Body of pancreas (tissue), 4 donors: ENCODE data around the gene GJA1. TPM values are rescaled to one million over a fixed set of nuclear protein-coding genes. Genes with fewer than 3 reads are reported as not detected.
"Not testable (repeated sequence)": the region's sequence is repeated elsewhere in the genome, so short reads cannot be mapped to it uniquely, and the experiment has no call there.

Experiments
- ATAC-seq: fragments of 150-250 bp; one replicate; pipeline ENCODE4 v1.9.1; 2016
- DNase-seq, 4 donors: peaks; one replicate each; pipeline ENCODE4 v3.0.0-alpha.2; 2019
- H3K27ac ChIP-seq, 4 donors: fragments of 200-600 bp; sonication (generic); 1 replicate in 3 of 4; 2 replicates in 1 of 4; pipeline versions ENCODE4 v1.5.1 to v1.6.1; 2016 to 2019; ENCODE audit warnings: mild to moderate bottlenecking in 1 of 4, mixed read lengths in 1 of 4, moderate library complexity in 1 of 4
- H3K27me3 ChIP-seq, 2 donors: fragments of 200-600 bp; sonication (generic); one replicate each; pipeline ENCODE4 v1.6.0; 2016; ENCODE audit warnings: mild to moderate bottlenecking in 1 of 2
- H3K36me3 ChIP-seq, 2 donors: fragments of 200-600 bp; sonication (generic); replicated peaks in 1 of 2; 2 replicates each; pipeline ENCODE4 v1.5.1; 2016; ENCODE audit warnings: low read depth in 2 of 2; ENCODE audit not compliant: insufficient read depth in 1 of 2
- H3K4me1 ChIP-seq: fragments of 200-600 bp; sonication (generic); one replicate; pipeline ENCODE4 v1.6.0; 2016
- H3K4me3 ChIP-seq, 2 donors: fragments of 200-600 bp; sonication (generic); 1 replicate in 1 of 2; 2 replicates in 1 of 2; pipeline ENCODE4 v1.5.1; 2016 to 2019
- H3K9me3 ChIP-seq, 3 donors: fragments of 200-600 bp; sonication (generic); 1 replicate in 2 of 3; 2 replicates in 1 of 3; pipeline ENCODE4 v1.5.1; 2016
- CTCF ChIP-seq, 7 experiments: fragments of 450-650 bp in 4 of 7; fragments of 200-600 bp in 3 of 7; sonication (generic) in 3 of 7; IDR thresholded peaks; one replicate each; pipeline ENCODE4 v1.5.1; 2016 to 2019; ENCODE audit warnings: antibody characterized with exemption in 7 of 7
- POLR2A ChIP-seq, 3 donors: fragments of 450-650 bp; IDR thresholded peaks; one replicate each; pipeline ENCODE4 v1.6.1; 2016; ENCODE audit warnings: antibody characterized with exemption in 3 of 3, mild to moderate bottlenecking in 2 of 3
- WGBS, 2 donors: methylation state at CpG; one replicate each; pipeline ENCODE4 v1.1.5; 2017; 5-methylcytosine and 5-hydroxymethylcytosine counted together
- intact Hi-C: fragments of 100-400 bp; cut with DNase I; formaldehyde crosslinking; loops from one replicate; pipeline ENCODE4 v1.15.1; 2023
- total RNA-seq, 2 donors: library from RNA; depleted of rRNA; stranded (reverse); fragments of >200 nt; gene quantifications; one replicate each; pipeline ENCODE4 v1.1.0, GENCODE V29; 2016

The GJA1 gene
- total RNA-seq, 2 donors from 2014 or later: 8.2 to 14.8 TPM

- Histone ChIP-seq H3K27me3 (no peaks in the 10 kb centered on the region), H3K4me3 (no peak overlapping the region), H3K4me1 (no peaks in the 10 kb centered on the region), H3K27ac (no peak overlapping the region), H3K36me3 (no peaks in the 10 kb centered on the region), H3K9me3 (no peaks in the 10 kb centered on the region)
- intact Hi-C loops: no loop called here
- WGBS, 2 donors: 58 to 95% methylated on average over 2 of the region's 2 CpGs
- DNase-seq: no peak
- no peak for ATAC-seq
- TF ChIP-seq POLR2A (IDR thresholded peaks at IDR 0.05) (no peak), CTCF (IDR thresholded peaks at IDR 0.05) (no peak)
Measured at GRCh38 chr6:121442576-121442975, 7.1 kb downstream of the GJA1 start.

GRCh38 chr6:121443971-121444541 lies 8.6 kb downstream of the GJA1 start:
- intact Hi-C loops: no loop called here
- Histone ChIP-seq H3K4me3 (no peak overlapping the region), H3K4me1 (no peaks in the 10 kb centered on the region), H3K27ac (no peak overlapping the region), H3K27me3 (no peaks in the 10 kb centered on the region), H3K36me3 (no peaks in the 10 kb centered on the region), H3K9me3 (no peaks in the 10 kb centered on the region)
- no peak for ATAC-seq
- DNase-seq: no peak
- WGBS, 2 donors: 54 to 63% methylated on average over 3 of the region's 3 CpGs
- TF ChIP-seq CTCF (IDR thresholded peaks at IDR 0.05) (no peak), POLR2A (IDR thresholded peaks at IDR 0.05) (no peak)

- ATAC-seq, intact Hi-C loops, H3K27me3 ChIP-seq, H3K4me3 ChIP-seq, H3K4me1 ChIP-seq, H3K9me3 ChIP-seq, H3K36me3 ChIP-seq, H3K27ac ChIP-seq, DNase-seq: not testable (repeated sequence)
- 79 to 88% methylated on average over 7 of the region's 7 CpGs for WGBS, 2 donors
Measured at GRCh38 chr6:121446705-121447104, 11.3 kb downstream of the GJA1 start.

GRCh38 chr6:121447746-121448145 lies 12.3 kb downstream of the GJA1 start:
- 84 to 92% methylated on average over 7 of the region's 7 CpGs for WGBS, 2 donors
- H3K4me1 ChIP-seq, H3K36me3 ChIP-seq, H3K4me3 ChIP-seq, H3K9me3 ChIP-seq, H3K27ac ChIP-seq, ATAC-seq, intact Hi-C loops, DNase-seq, H3K27me3 ChIP-seq: not testable (repeated sequence)

GRCh38 chr6:121448528-121448927 lies 13.1 kb downstream of the GJA1 start:
- DNase-seq, H3K4me3 ChIP-seq, H3K36me3 ChIP-seq, H3K4me1 ChIP-seq, H3K9me3 ChIP-seq, H3K27me3 ChIP-seq, ATAC-seq, intact Hi-C loops, H3K27ac ChIP-seq: not testable (repeated sequence)
- WGBS, 2 donors: 77 to 87% methylated on average over 2 of the region's 2 CpGs

- Histone ChIP-seq H3K4me3 (no peak overlapping the region), H3K36me3 (no peaks in the 10 kb centered on the region), H3K4me1 (no peaks in the 10 kb centered on the region), H3K27ac (no peak overlapping the region), H3K27me3 (no peaks in the 10 kb centered on the region), H3K9me3 (no peaks in the 10 kb centered on the region)
- ATAC-seq: no peak
- no peak for TF ChIP-seq CTCF (IDR thresholded peaks at IDR 0.05)
- no peak for TF ChIP-seq POLR2A (IDR thresholded peaks at IDR 0.05)
- 95 to 97% methylated on average over 1 of the region's 1 CpG for WGBS, 2 donors
- intact Hi-C loops: no loop called here
- no peak for DNase-seq
Measured at GRCh38 chr6:121449331-121449730, 13.9 kb downstream of the GJA1 start.
